HEK293T (cell line): ENCODE results near the gene RBM23.
"Not testable (repeated sequence)": the region's sequence is repeated elsewhere in the genome, so short reads cannot be mapped to it uniquely, and the experiment has no call there.

Experiments used
- CTCF ChIA-PET: fragments of 350-600 bp; formaldehyde crosslinking; extraction: SDS; loops from one replicate; lab custom pipeline; 2021; ENCODE audit warnings: antibody characterized with exemption, inconsistent platforms; lab: Yijun Ruan, JAX
- POLR2A ChIA-PET: fragments of 350-600 bp; formaldehyde crosslinking; extraction: SDS; loops from one replicate; lab custom pipeline; 2020; ENCODE audit warnings: antibody characterized with exemption, inconsistent platforms; lab: Yijun Ruan, JAX
- DNase-seq: peaks from one replicate; pipeline ENCODE4 v3.0.0; 2012; ENCODE audit warnings: mixed read lengths; ENCODE audit errors: extremely low spot score
- ARNT ChIP-seq: fragments of 450-650 bp; IDR thresholded peaks from 2 replicates; pipeline ENCODE4 v1.6.1; 2017; ENCODE audit warnings: mild to moderate bottlenecking
- BHLHE40 ChIP-seq: fragments of 450-650 bp; IDR thresholded peaks from 2 replicates; pipeline ENCODE4 v1.6.1; 2016; ENCODE audit warnings: mild to moderate bottlenecking, moderate library complexity, borderline replicate concordance
- CTBP1 ChIP-seq: fragments of 450-650 bp; IDR thresholded peaks from 2 replicates; pipeline ENCODE4 v1.6.1; 2016; ENCODE audit warnings: borderline replicate concordance
- ELF4 ChIP-seq: fragments of 450-650 bp; IDR thresholded peaks from 2 replicates; pipeline ENCODE4 v1.6.1; 2017; ENCODE audit warnings: antibody characterized with exemption
- FOXA1 ChIP-seq: fragments of 450-650 bp; IDR thresholded peaks from 2 replicates; pipeline ENCODE4 v1.6.1; 2016; ENCODE audit warnings: mild to moderate bottlenecking
- FOXK2 ChIP-seq: fragments of 450-650 bp; IDR thresholded peaks from 2 replicates; pipeline ENCODE4 v1.6.1; 2016; ENCODE audit warnings: mild to moderate bottlenecking
- FOXM1 ChIP-seq: fragments of 450-650 bp; IDR thresholded peaks from 2 replicates; pipeline ENCODE4 v1.6.1; 2017; ENCODE audit warnings: mild to moderate bottlenecking, borderline replicate concordance
- HDGF ChIP-seq: fragments of 450-650 bp; IDR thresholded peaks from 2 replicates; pipeline ENCODE4 v1.6.1; 2017; ENCODE audit warnings: antibody characterized with exemption, borderline replicate concordance
- L3MBTL2 ChIP-seq: fragments of 450-650 bp; conservative IDR thresholded peaks from 2 replicates; pipeline ENCODE4 v1.6.1; 2016; ENCODE audit warnings: mild to moderate bottlenecking
- LEF1 ChIP-seq: fragments of 450-650 bp; IDR thresholded peaks from 2 replicates; pipeline ENCODE4 v1.6.1; 2017; ENCODE audit warnings: mild to moderate bottlenecking, borderline replicate concordance
- NFRKB ChIP-seq: fragments of 450-650 bp; IDR thresholded peaks from 2 replicates; pipeline ENCODE4 v1.6.1; 2016; ENCODE audit warnings: mild to moderate bottlenecking, moderate library complexity
- PKNOX1 ChIP-seq: fragments of 450-650 bp; IDR thresholded peaks from 2 replicates; pipeline ENCODE4 v1.6.1; 2016
- SP1 ChIP-seq: fragments of 450-650 bp; IDR thresholded peaks from 2 replicates; pipeline ENCODE4 v1.6.1; 2017
- SUZ12 ChIP-seq: fragments of 450-650 bp; IDR thresholded peaks from 2 replicates; pipeline ENCODE4 v1.6.1; 2016; ENCODE audit warnings: mild to moderate bottlenecking
- TARDBP ChIP-seq: fragments of 450-650 bp; IDR thresholded peaks from 2 replicates; pipeline ENCODE4 v1.6.1; 2016
- ZNF384 ChIP-seq: fragments of 450-650 bp; IDR thresholded peaks from 2 replicates; pipeline ENCODE4 v1.6.1; 2016

The RBM23 gene

GRCh38 chr14:22952418-22952817 lies 33.5 kb upstream of the RBM23 start:
- no peak for DNase-seq

GRCh38 chr14:22951795-22952194 lies 32.8 kb upstream of the RBM23 start:
- DNase-seq, POLR2A ChIA-PET, CTCF ChIA-PET: not testable (repeated sequence)

More at GRCh38 chr14:22952418-22952817, 33.5 kb upstream of the RBM23 start:
- ChIA-PET CTCF (no interaction called here), POLR2A (interaction anchor here (0.6 kb wide), 1 partner anchor 431 kb away, joined by 3 read pairs; no protein-coding TSS in a partner anchor)
- TF ChIP-seq FOXK2: no peak
- TF ChIP-seq FOXA1: no peak
- TF ChIP-seq ELF4: no peak
- no peak for TF ChIP-seq SUZ12
- no peak for TF ChIP-seq TARDBP
- no peak for TF ChIP-seq CTBP1
- no peak for TF ChIP-seq SP1
- no peak for TF ChIP-seq PKNOX1
- TF ChIP-seq FOXM1: no peak
- no peak for TF ChIP-seq HDGF
- no peak for TF ChIP-seq BHLHE40
- TF ChIP-seq ZNF384: no peak
- TF ChIP-seq LEF1: no peak
- TF ChIP-seq L3MBTL2: no peak
- TF ChIP-seq NFRKB: no peak
- TF ChIP-seq ARNT: no peak

- CTCF ChIA-PET: interaction anchor here (0.7 kb wide), 1 partner anchor 16 kb away, joined by 4 read pairs; the partner anchor contains the start of gene PRMT5
Observed at GRCh38 chr14:22945642-22946041, 26.7 kb upstream of the RBM23 start.

DNA sequence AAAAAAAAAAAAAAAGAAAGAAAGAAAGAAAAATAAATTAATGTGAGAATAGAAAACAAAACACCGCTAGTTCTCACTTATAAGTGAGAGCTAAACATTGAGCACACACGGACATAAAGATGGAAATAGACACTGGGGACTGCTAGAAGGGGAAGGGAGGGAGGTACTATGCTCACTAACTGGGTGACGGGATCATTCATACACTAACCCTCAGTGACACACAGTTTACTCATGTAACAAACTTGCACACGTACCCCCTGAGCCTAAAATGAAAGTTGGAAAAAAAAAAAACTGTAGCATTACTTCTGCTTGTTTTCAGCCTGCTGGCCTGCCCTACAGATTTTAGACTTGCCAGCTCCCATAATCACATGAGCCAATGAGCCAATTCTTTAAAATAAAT lies 20.7 kb upstream of the RBM23 start:
- CTCF ChIA-PET: no interaction called here
- no peak for DNase-seq
- POLR2A ChIA-PET: no interaction called here
- TF ChIP-seq TARDBP: no peak
- TF ChIP-seq HDGF: no peak
- TF ChIP-seq SUZ12: no peak
- no peak for TF ChIP-seq ARNT
- no peak for TF ChIP-seq ELF4
- no peak for TF ChIP-seq NFRKB
- no peak for TF ChIP-seq L3MBTL2
- no peak for TF ChIP-seq PKNOX1

More at GRCh38 chr14:22945642-22946041, 26.7 kb upstream of the RBM23 start:
- DNase-seq: no peak
- no peak for TF ChIP-seq SP1
- TF ChIP-seq L3MBTL2: no peak
- TF ChIP-seq ZNF384: no peak
- TF ChIP-seq FOXA1: no peak
- no peak for TF ChIP-seq TARDBP
- TF ChIP-seq HDGF: no peak
- TF ChIP-seq BHLHE40: no peak
- TF ChIP-seq ARNT: no peak
- TF ChIP-seq CTBP1: no peak
- POLR2A ChIA-PET: interaction anchor here (5.6 kb wide), 1 partner anchor 10 kb away, joined by 43 read pairs; the partner anchor contains the start of gene HAUS4

GRCh38 chr14:22935156-22935555 lies 16.2 kb upstream of the RBM23 start:
- TF ChIP-seq PKNOX1: no peak
- no peak for TF ChIP-seq FOXM1
- TF ChIP-seq ARNT: no peak
- TF ChIP-seq TARDBP: no peak
- no peak for TF ChIP-seq NFRKB
- TF ChIP-seq ZNF384: no peak
- TF ChIP-seq HDGF: no peak
- TF ChIP-seq ELF4: no peak
- TF ChIP-seq SUZ12: no peak
- TF ChIP-seq LEF1: no peak
- TF ChIP-seq BHLHE40: no peak
- TF ChIP-seq SP1: no peak

DNA sequence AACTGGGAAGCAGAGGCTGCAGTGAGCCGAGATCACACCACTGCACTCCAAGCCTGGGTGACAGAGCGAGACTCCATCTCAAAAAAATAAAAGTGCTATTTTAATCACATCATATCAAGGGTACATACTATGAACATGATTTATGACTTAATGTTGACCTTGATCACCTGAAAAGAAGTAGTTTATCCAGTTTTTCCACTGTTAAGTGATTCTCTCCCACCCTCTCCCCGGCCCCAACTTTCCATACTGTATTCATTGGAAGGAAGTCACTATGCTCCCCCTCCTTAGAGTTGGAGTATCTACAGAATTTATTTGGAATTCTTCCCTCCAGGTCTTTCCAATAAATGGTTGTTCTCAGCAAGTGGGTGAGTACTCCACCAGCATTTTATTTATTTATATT lies 13.2 kb upstream of the RBM23 start:
- DNase-seq: no peak
- CTCF ChIA-PET: no interaction called here
- POLR2A ChIA-PET: interaction anchor here (3.3 kb wide), 1 partner anchor 24 kb away, joined by 49 read pairs; the partner anchor contains the start of gene HAUS4
- TF ChIP-seq NFRKB (no peak), FOXK2 (no peak), ZNF384 (no peak), BHLHE40 (no peak), ARNT (no peak), SUZ12 (no peak)

More at GRCh38 chr14:22935156-22935555, 16.2 kb upstream of the RBM23 start:
- DNase-seq: no peak
- CTCF ChIA-PET: interaction anchor here (0.7 kb wide), 2 partner anchors 60 to 87 kb away, joined by 3 read pairs; no protein-coding TSS in a partner anchor
- POLR2A ChIA-PET: interaction anchor here (1.7 kb wide), 1 partner anchor 72 kb away, joined by 4 read pairs; no protein-coding TSS in a partner anchor
